ENCODE data around the gene RASSF1. TPM values are rescaled to one million over a fixed set of nuclear protein-coding genes. Genes with fewer than 3 reads are reported as not detected.

Gene RASSF1
- total RNA-seq, 2 donors from 2014 or later: 26.7 to 30.0 TPM

DNA sequence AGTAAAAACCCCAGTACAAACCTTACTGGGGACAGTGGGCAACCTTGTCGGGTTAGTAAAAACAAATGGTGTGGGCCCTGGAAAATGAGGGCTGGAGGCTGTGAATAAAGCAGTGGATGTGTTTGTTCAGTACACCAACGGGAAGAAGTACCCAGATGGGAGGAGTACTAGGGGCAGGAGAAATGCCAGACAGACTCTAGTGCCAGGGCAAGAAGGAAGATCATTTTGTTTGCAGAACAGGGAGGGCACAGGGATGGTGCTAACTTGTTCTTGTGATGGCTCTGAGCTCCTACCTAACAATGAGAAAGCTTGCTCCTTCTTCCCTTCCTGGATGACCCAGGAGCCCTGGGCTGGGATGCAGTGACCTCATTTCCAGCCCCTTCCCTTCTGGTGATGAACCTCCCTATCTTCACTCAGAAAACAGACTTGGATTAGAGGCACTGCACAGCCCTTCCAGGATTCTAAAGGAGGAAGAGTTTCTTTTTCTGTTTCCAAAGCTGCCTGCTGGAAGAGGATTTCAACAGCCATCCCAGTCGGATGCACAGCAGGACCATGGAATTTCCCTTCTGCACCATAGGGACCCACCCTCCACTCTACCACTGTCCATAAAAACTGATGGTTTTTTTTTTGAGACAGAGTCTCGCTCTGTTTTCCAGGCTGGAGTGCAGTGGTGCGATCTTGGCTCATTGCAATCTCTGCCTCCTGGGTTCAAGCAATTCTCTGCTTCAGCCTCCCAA lies 6.1 kb downstream of the RASSF1 start:
- 58 to 69% methylated on average over 5 of the region's 5 CpGs for WGBS, 2 donors
- Histone ChIP-seq H3K27ac (peak overlapping the region; percentile 30 to 99 (median 94)), H3K9me3 (no peaks in the 10 kb centered on the region), H3K4me3 (no peak overlapping the region), H3K4me1 (peaks cover 48% of the 10 kb centered on the region), H3K27me3 (no peaks in the 10 kb centered on the region), H3K36me3 (replicated peaks in 1 of 2; ENCODE audit: insufficient read depth in 1 of 2, low read depth in 2 of 2) (peaks cover 7 to 23% of the 10 kb centered on the region in 2 donors)
- no peak for ATAC-seq
- no peak for TF ChIP-seq POLR2A (IDR thresholded peaks at IDR 0.05)
- TF ChIP-seq, protein P1, sequence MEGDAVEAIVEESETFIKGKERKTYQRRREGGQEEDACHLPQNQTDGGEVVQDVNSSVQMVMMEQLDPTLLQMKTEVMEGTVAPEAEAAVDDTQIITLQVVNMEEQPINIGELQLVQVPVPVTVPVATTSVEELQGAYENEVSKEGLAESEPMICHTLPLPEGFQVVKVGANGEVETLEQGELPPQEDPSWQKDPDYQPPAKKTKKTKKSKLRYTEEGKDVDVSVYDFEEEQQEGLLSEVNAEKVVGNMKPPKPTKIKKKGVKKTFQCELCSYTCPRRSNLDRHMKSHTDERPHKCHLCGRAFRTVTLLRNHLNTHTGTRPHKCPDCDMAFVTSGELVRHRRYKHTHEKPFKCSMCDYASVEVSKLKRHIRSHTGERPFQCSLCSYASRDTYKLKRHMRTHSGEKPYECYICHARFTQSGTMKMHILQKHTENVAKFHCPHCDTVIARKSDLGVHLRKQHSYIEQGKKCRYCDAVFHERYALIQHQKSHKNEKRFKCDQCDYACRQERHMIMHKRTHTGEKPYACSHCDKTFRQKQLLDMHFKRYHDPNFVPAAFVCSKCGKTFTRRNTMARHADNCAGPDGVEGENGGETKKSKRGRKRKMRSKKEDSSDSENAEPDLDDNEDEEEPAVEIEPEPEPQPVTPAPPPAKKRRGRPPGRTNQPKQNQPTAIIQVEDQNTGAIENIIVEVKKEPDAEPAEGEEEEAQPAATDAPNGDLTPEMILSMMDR (IDR thresholded peaks at IDR 0.05): no peak
- intact Hi-C loops (cut with DNase I): no loop called here
- DNase-seq: no peak

DNA sequence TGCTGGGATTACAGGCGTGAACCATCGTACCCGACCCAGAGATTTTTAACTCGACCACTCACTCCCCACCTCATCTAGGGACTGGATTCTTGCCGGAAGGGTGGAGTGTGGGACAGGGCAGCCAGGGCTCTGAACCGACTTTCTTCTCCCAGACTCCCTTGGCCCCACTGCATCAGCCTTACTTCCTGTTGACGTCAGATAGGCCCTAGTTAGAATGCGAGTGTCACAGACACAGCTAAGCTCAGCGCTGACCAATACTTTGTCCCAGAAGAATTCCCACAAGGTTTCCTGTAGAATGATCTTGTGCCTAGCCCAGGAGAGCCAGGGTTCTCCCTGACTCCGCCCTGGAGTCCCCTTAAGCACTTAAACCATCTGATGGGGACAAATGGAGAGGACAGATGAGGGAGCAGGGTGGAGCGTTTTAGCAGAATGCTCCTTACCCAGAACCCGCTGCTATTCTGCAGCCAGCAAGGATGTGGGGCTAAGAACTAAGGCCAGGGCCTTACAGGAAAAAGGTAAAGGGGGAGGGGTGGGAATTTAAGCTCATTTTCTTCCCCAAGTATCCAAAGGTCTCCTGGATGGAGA lies 6.8 kb downstream of the RASSF1 start:
- Histone ChIP-seq H3K4me3 (no peak overlapping the region), H3K4me1 (peaks cover 53% of the 10 kb centered on the region), H3K27me3 (no peaks in the 10 kb centered on the region), H3K9me3 (no peaks in the 10 kb centered on the region), H3K36me3 (replicated peaks in 1 of 2; ENCODE audit: insufficient read depth in 1 of 2, low read depth in 2 of 2) (peaks cover 7 to 23% of the 10 kb centered on the region in 2 donors), H3K27ac (peak overlapping the region; percentile 30 to 99 (median 94))
- TF ChIP-seq POLR2A (IDR thresholded peaks at IDR 0.05): peak in 2 of 3 donors; percentile 13 to 19
- TF ChIP-seq, protein P1 (IDR thresholded peaks at IDR 0.05): no peak
- DNase-seq (no peak), ATAC-seq (no peak)
- intact Hi-C loops (cut with DNase I): no loop called here
- 58 to 64% methylated on average over 12 of the region's 12 CpGs for WGBS, 2 donors

DNA sequence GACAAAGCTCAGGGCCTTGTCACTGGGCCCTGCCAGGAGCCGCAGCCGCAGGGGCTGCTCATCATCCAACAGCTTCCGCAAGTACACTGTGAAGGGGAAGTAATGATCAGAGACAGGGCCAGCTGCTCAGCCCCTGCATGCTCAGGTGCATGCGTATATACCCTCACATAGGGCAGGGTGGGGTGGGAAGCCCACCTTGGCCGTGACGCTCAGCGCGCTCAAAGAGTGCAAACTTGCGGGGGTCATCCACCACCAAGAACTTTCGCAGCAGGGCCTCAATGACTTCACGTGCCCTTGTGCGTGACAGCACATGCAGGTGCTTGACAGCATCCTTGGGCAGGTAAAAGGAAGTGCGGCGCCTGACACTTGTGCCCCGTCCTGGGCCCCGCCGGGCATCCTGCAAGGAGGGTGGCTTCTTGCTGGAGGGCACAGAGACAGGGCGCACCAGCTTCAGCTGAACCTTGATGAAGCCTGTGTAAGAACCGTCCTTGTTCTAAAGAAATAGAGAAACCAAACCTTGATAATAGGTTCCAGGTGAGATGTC lies 9.2 kb downstream of the RASSF1 start:
- no peak overlapping the region for H3K4me3 ChIP-seq
- ATAC-seq: no peak
- intact Hi-C loops (cut with DNase I): no loop called here
- H3K9me3 ChIP-seq: no peaks in the 10 kb centered on the region
- no peak overlapping the region for H3K27ac ChIP-seq
- peaks cover 59% of the 10 kb centered on the region for H3K4me1 ChIP-seq
- no peaks in the 10 kb centered on the region for H3K27me3 ChIP-seq
- H3K36me3 ChIP-seq (replicated peaks in 1 of 2; ENCODE audit: insufficient read depth in 1 of 2, low read depth in 2 of 2): peaks cover 7 to 23% of the 10 kb centered on the region in 2 donors
- 93 to 97% methylated on average over 6 to 19 of the region's 19 CpGs for WGBS, 2 donors
- TF ChIP-seq POLR2A (IDR thresholded peaks at IDR 0.05): no peak
- TF ChIP-seq, protein P1 (IDR thresholded peaks at IDR 0.05): no peak
- no peak for DNase-seq

DNA sequence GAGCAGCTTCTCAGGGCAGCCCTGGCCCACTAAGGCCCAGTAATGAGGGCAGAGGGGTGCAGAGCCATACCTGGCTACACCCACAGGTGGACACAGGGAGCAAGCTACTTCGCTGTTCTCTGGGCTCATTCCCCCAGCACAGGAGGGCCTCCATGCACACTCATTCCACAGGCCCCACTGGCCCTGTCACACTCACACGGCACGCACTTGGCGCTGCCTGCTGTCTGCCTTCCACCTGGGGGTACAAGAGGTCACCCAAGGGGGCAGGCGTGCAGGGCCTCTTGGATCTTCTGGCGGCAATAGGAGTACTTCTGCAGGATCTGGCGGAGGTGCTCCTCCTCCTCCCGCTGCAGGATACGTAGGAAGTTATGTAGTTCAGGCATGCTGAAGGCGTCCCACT lies 10.3 kb downstream of the RASSF1 start:
- Histone ChIP-seq H3K27me3 (no peaks in the 10 kb centered on the region), H3K9me3 (no peaks in the 10 kb centered on the region), H3K4me1 (peaks cover 55% of the 10 kb centered on the region), H3K36me3 (replicated peaks in 1 of 2; ENCODE audit: insufficient read depth in 1 of 2, low read depth in 2 of 2) (peaks cover 7 to 23% of the 10 kb centered on the region in 2 donors), H3K27ac (no peak overlapping the region), H3K4me3 (no peak overlapping the region)
- ATAC-seq (no peak), DNase-seq (no peak)
- intact Hi-C loops (cut with DNase I): no loop called here
- 91 to 95% methylated on average over 4 to 10 of the region's 10 CpGs for WGBS, 2 donors
- TF ChIP-seq, protein P1 (IDR thresholded peaks at IDR 0.05): no peak
- no peak for TF ChIP-seq POLR2A (IDR thresholded peaks at IDR 0.05)

Data from body of pancreas (tissue), 4 donors.